GM18520 (cell line): Measurements from ENCODE around the gene MBNL2.

Experiments used
- ATAC-seq: cut with Tn5 transposase; IDR thresholded peaks from one replicate; pipeline ENCODE4 v1.9.1; 2021; ENCODE audit not compliant: unreplicated experiment

The MBNL2 gene

GRCh38 chr13:97369261-97369893 is 147.2 kb downstream of the MBNL2 start:
- peak; percentile 45 for ATAC-seq

- no peak for ATAC-seq
Observed at GRCh38 chr13:97371486-97372109, 149.5 kb downstream of the MBNL2 start.

- ATAC-seq, result no peak
Observed at GRCh38 chr13:97372936-97373335, 150.8 kb downstream of the MBNL2 start.

GRCh38 chr13:97373787-97374186 is 151.7 kb downstream of the MBNL2 start:
- ATAC-seq, result no peak

GRCh38 chr13:97376981-97377380 is 154.8 kb downstream of the MBNL2 start:
- no peak for ATAC-seq

GRCh38 chr13:97379386-97379785 is 157.3 kb downstream of the MBNL2 start:
- no peak for ATAC-seq

GRCh38 chr13:97380696-97381095 is 158.6 kb downstream of the MBNL2 start:
- ATAC-seq, result no peak

- ATAC-seq, result no peak
Observed at GRCh38 chr13:97381189-97381588, 159.1 kb downstream of the MBNL2 start.

GRCh38 chr13:97382276-97382675 is 160.1 kb downstream of the MBNL2 start:
- ATAC-seq, result no peak

- ATAC-seq, result no peak
Observed at GRCh38 chr13:97384371-97384770, 162.2 kb downstream of the MBNL2 start.

GRCh38 chr13:97385146-97385545 is 163.0 kb downstream of the MBNL2 start:
- ATAC-seq, result no peak

GRCh38 chr13:97385854-97386253 is 163.7 kb downstream of the MBNL2 start:
- ATAC-seq, result no peak

- no peak for ATAC-seq
Observed at GRCh38 chr13:97386801-97387484, 164.8 kb downstream of the MBNL2 start.

- no peak for ATAC-seq
Observed at GRCh38 chr13:97387485-97387839, 165.3 kb downstream of the MBNL2 start.

- no peak for ATAC-seq
Observed at GRCh38 chr13:97387890-97388289, 165.8 kb downstream of the MBNL2 start.

- ATAC-seq, result no peak
Observed at GRCh38 chr13:97388373-97388772, 166.2 kb downstream of the MBNL2 start.

- no peak for ATAC-seq
Observed at GRCh38 chr13:97390941-97391600, 168.9 kb downstream of the MBNL2 start.

GRCh38 chr13:97392020-97392419 is 169.9 kb downstream of the MBNL2 start:
- no peak for ATAC-seq

- ATAC-seq, result no peak
Observed at GRCh38 chr13:97394542-97394941, 172.4 kb downstream of the MBNL2 start.

GRCh38 chr13:97395447-97396136 is 173.5 kb downstream of the MBNL2 start:
- ATAC-seq, result no peak

GRCh38 chr13:97397267-97397666 is 175.1 kb downstream of the MBNL2 start:
- ATAC-seq, result no peak
